AML-193 (cell line): Measurements from ENCODE around the gene ZFR2.
"Not testable (repeated sequence)": the region's sequence is repeated elsewhere in the genome, so short reads cannot be mapped to it uniquely, and the experiment has no call there.

Experiments used
- DNase-seq, 2 experiments: peaks; one replicate each; lab custom pipeline; 2025; lab: John Stamatoyannopoulos, UW

The ZFR2 gene

DNA sequence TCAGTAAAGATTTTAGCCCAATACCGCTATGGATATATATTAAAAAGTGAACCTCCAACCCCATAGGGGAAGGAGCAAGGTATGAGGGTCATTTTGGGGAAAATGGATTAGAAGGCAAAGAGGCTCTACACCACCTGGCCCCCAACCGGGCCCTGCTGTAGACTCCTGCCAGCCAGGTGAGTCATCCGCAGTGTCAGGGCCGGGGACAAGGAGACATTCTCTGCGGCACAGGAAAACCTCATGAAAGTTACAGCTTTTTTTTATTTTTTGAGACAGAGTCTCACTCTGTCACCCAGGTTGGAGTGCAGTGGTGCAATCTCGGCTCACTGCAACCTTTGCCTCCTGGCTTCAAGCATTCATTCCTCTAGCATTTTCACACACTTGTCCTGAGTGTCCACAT lies 32.0 kb downstream of the ZFR2 start:
- DNase-seq = no peak

DNA sequence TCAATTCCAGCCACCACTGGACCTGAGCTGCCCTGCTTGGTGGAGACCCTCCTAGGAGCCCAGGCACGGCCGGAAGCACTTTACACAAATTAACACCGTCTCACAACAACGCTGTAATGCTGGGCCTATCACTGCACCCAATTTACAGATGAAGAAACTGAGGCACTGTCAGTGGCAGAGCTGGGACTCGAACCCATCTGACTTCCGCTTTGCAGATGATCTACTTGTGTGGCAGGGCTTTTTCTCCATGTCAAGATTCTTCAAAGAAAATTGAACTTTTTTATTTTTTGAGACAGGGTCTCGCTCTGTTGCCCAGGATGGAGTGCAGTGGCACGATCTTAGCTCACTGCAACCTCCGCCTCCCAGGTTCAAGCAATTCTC lies 33.8 kb downstream of the ZFR2 start:
- no peak for DNase-seq

DNA sequence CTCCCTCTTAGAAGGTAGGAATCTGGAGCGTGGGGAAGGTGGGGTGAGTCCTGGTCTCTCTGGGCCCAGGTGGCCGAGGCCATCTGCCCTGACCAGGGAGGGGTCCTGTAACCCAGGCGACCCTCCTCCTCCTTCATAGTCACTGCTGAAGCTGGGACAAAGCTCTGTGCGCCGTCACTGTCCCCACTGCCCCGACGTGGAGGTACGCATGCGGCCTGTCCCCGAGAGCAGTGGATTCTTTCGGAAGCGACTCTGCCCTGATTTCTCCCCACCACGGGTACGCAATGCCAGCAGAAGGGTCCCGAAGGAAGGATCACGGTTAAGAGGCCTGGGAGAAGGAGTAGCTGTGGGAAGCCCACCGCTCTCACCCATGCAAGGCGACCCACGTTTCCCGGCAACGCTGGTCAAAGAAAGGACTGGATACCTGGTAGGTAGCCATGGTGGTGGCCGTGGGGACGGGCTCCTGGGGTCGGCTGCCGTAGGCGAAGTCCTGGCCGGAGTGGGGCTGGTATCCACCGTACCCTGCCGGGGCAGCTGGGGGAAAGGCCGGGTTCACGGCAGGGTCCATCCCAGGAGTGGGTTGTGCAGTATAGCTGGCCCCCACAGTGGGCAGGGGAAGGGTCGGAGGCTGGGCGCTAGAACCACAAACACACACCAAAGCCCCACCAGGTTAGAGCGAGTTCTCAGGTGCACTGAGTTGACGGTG lies 34.3 kb downstream of the ZFR2 start:
- no peak for DNase-seq

DNA sequence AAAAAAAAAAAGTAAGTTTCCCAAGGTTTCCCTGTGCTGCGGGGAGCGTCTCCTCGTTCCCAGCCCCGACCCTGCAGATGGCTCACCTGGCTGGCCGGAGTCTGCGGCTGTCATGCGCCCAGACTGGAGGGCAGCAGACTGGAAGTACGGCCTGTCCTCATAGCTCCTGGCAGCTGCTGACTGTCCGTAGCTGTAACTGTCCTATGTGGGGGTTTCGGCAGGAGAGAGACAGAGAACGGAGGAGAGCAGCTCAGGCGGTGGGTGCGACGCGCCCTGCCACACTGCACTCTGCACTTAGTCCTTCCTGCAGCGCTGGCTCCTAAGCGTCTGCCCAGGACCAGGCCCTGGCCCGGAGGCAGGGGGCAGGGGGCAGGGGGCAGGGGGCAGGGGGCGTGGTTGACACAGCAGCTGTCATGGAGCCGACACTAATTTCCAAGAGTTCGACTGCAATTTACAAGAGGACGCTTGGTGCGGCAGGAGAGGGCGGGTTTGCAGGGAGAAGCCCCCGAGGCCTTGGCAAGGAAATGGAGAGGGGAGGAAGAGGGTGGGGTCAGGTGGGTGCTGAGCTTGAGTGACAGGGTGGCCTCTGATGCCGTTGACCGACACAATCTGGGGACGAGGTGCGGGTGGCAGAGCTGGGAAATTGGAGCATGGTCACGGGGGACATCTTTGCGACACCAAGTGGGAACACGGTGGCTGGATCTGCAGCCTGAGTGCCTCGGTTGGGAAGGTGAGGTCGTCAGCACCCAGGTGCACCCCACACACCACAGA lies 35.1 kb downstream of the ZFR2 start:
- DNase-seq = no peak

- no peak for DNase-seq
Observed at GRCh38 chr19:3832001-3832400, 36.8 kb downstream of the ZFR2 start.

GRCh38 chr19:3831601-3832000 lies 37.2 kb downstream of the ZFR2 start:
- no peak for DNase-seq

GRCh38 chr19:3830621-3831589 lies 37.9 kb downstream of the ZFR2 start:
- no peak for DNase-seq

GRCh38 chr19:3827306-3827705 lies 41.5 kb downstream of the ZFR2 start:
- DNase-seq = no peak

DNA sequence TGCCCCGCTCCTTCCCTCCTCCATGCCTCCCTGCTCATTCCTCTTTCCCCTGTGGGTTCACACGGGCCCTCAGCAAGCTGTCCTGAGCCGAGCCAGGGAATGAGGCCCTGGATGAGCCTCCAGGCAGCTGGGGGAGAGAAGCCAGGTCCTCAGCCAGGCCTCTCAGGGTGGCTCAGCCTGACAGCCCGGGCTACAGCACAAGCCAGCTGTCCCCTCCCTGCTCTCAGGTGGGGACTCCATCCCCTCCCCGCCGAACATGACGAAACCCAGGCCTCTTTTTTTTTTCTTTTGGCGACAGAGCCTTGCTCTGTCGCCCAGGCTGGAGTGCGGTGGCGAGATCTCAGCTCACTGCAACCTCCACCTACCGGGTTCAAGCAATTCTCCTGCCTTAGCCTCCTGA lies 42.7 kb downstream of the ZFR2 start:
- DNase-seq = no peak

DNA sequence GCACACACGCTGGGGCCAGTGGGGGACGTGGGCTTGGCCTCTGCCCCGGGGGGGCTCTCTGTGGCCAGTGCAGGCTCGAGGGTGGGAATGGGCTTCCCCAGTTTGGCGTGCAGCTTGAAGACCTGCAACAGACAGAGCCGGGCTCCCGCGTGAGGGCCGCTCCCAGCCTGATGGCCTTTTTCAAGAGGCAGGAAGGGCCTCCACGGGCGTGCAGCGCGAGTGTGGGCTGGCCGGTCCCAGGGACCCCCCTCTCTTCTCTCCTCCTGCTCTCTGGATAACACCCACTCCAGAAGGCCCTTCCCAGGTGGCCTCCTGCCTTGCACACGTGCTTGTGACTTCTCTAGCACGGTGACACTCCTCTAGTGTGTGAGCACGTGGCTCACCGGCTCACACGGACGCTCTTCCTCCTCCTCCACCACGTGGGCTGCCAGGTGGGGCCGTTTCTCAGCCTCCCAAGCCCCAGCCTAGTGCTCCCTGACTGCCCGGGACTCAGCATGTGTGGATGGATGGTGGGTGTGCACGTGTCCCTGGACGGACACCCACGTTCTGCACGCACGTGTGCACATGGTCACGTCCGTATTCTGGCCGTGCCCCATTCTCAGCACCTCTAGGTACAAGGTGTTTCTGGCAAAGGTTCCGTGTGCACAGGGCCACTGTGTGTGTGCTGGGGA lies 43.4 kb downstream of the ZFR2 start:
- DNase-seq = no peak

DNA sequence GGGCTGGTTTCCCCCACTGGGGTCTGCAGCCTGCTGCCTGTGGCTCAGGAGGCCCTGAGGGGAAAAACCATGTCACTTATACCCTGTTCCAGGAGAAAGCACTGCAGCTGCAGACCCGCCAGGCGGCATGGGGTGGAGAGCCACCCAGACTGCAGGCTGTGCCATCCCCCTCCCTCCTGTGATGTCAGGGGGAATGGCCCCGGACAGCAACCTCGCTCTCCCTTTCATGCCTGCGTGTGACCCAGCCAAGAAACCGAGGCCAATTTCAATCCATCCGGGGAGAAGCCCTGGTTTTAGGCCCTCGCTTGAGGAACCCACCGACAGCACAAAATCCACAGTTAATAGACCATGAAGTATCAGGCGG lies 45.5 kb downstream of the ZFR2 start:
- DNase-seq = no peak

GRCh38 chr19:3822683-3823349 lies 46.0 kb downstream of the ZFR2 start:
- no peak for DNase-seq

GRCh38 chr19:3821857-3822364 lies 46.9 kb downstream of the ZFR2 start:
- peak; percentile 59 to 76 for DNase-seq

DNA sequence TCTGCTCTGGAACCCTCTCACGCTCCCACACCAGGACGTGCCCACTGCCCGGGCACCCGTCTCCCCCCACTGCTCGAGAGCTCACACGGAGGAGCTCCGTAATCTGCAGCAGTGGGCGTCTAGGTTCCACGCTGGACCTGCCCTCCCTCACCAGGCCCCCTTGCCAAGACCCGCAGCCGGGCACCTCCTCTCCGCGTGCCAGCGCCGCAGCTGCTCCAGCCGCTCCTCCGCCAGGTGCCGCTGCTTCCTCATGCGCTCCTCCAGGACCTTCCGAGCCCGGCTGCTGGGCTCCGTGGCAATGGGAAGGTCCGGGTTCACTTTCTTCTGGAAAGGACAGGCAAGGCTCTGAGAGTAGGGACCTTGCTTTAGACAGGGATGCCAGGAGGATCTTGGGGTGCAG lies 47.7 kb downstream of the ZFR2 start:
- DNase-seq = no peak

GRCh38 chr19:3819989-3820388 lies 48.8 kb downstream of the ZFR2 start:
- DNase-seq = no peak

GRCh38 chr19:3818918-3819317 lies 49.9 kb downstream of the ZFR2 start:
- DNase-seq = no peak

- DNase-seq = no peak
Observed at GRCh38 chr19:3818466-3818865, 50.4 kb downstream of the ZFR2 start.

- DNase-seq = no peak
Observed at GRCh38 chr19:3817761-3818160, 51.1 kb downstream of the ZFR2 start.

DNA sequence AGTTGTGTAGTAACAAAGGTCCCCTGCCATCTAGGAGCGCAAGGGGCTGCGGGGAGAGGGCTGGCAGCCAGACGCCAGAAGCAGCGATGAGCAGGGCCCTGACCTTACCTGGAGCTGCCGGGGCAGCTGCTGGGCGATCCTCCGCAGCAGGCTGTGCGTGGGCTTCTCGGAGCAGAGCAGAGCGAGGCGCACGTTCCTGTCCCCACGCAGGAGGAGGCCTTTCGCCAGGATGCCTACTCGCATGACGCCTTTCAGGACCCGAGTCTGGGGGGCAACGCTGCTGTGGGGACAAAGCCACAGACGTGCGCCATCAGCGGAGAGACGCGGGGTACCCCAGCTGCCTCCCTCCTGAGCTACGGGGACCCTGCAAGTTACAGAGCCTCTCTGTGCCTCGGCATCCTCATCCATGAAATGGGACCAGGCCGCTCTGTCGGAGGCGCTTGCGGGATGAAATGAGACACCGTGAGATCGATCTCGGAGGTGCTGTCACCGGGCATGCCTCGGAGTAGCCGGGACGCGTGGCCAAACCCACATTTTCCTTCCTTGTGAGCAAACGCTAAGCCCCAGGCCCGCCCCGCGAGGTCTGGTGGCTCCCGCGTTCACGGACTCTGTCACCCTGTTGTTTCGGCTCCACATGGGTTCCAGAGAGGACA lies 52.1 kb downstream of the ZFR2 start:
- DNase-seq = no peak

DNA sequence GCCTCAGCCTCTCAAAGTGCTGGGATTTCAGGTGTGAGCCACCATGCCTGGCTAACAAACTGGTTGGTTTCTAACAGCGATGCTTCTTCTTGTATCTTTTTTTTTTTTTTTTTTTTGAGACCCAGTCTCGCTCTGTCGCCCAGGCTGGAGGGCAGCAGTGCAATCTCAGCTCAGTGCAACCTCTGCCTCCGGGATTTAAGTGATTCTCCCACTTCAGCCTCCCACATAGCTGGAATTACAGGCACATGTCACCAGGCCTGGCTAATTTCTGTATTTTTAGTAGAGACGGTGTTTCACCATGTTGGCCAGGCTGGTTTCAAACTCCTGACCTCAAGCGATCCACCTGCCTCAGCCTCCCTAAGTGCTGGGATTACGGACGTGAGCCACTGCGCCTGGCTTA lies 52.7 kb downstream of the ZFR2 start:
- not testable (repeated sequence) for DNase-seq

- DNase-seq = no peak
Observed at GRCh38 chr19:3814648-3815047, 54.2 kb downstream of the ZFR2 start.
